Measurements from ENCODE around the gene PAX4. TPM values are rescaled to one million over a fixed set of nuclear protein-coding genes. Genes with fewer than 3 reads are reported as not detected.

PAX4 gene
- total and polyA plus RNA-seq, 9 donors = not detected

- Histone ChIP-seq H3K9me3 (no peaks in the 10 kb centered on the region), H3K36me3 (no peaks in the 10 kb centered on the region), H3K4me3 (no peak overlapping the region), H3K4me1 (ENCODE audit: insufficient read depth) (no peaks in the 10 kb centered on the region), H3K27ac (no peak overlapping the region), H3K27me3 (no peaks in the 10 kb centered on the region)
- intact Hi-C loops (cut with DNase I) = no loop called here
- WGBS, 3 donors = 69 to 80% (median 79%) methylated on average over 3 of the region's 3 CpGs
- DNase-seq = no peak
- TF ChIP-seq EP300 (IDR thresholded peaks at IDR 0.05) = no peak
- no peak for TF ChIP-seq POLR2A (IDR thresholded peaks at IDR 0.05)
- TF ChIP-seq CTCF (IDR thresholded peaks at IDR 0.05) = no peak
Observed at GRCh38 chr7:127566242-127566641, 51.7 kb downstream of the PAX4 start.

Other genes starting within 250 kb of the PAX4 start
- 10 to 100 TPM; 22.3 to 36.2 (median 31.0) TPM for gene ZNF800, start 225.4 kb downstream of the PAX4 start, total RNA-seq
- 10 to 100 TPM in 1 of 2 donors, 1 to 10 TPM in 1; 7.3 to 17.5 TPM for gene ZNF800, start 225.4 kb downstream of the PAX4 start, polyA plus RNA-seq
- gene GCC1, start 32.5 kb downstream of the PAX4 start, total RNA-seq = 10 to 100 TPM; 12.1 to 21.1 (median 16.0) TPM
- gene GCC1, start 32.5 kb downstream of the PAX4 start, polyA plus RNA-seq = 10 to 100 TPM in 1 of 2 donors, 1 to 10 TPM in 1; 7.8 to 10.5 TPM
- gene ARF5, start 29.7 kb downstream of the PAX4 start, total RNA-seq = 100 to 1,000 TPM in 3 of 7 donors, 10 to 100 TPM in 4; 87.8 to 132 (median 97.3) TPM
- gene ARF5, start 29.7 kb downstream of the PAX4 start, polyA plus RNA-seq = 100 to 1,000 TPM; 133 to 147 TPM
- 1 to 10 TPM in 3 of 7 donors, under 1 TPM in 3, not detected in 1; 0.45 to 2.3 (median 0.98) TPM for gene FSCN3, start 24.4 kb downstream of the PAX4 start, total RNA-seq
- gene FSCN3, start 24.4 kb downstream of the PAX4 start, polyA plus RNA-seq = 1 to 10 TPM in 1 of 2 donors, under 1 TPM in 1; 0.11 to 1.4 TPM
- gene SND1, start 34.1 kb upstream of the PAX4 start, total RNA-seq = 100 to 1,000 TPM in 6 of 7 donors, 10 to 100 TPM in 1; 93.6 to 271 (median 182) TPM
- 100 to 1,000 TPM in 1 of 2 donors, 10 to 100 TPM in 1; 91.4 to 297 TPM for gene SND1, start 34.1 kb upstream of the PAX4 start, polyA plus RNA-seq